ENCODE data around the gene EIF4A2.

GRCh38 chr3:186815435-186815834 lies 32.1 kb downstream of the EIF4A2 start:
- TF ChIP-seq CTCF (IDR thresholded peaks at IDR 0.05; ENCODE audit: low read depth, low read length, poor library complexity, severe bottlenecking) = no peak
- no peak for TF ChIP-seq EZH2phosphoT487 (IDR thresholded peaks at IDR 0.05; ENCODE audit: borderline replicate concordance, low read length)
